GM23338 (cell line): ENCODE results near the gene EFNA4. TPM values are rescaled to one million over a fixed set of nuclear protein-coding genes. Genes with fewer than 3 reads are reported as not detected.
A peak's percentile ranks its signal among the peaks of the same experiment; 100 is the strongest.

Source experiments
- ATAC-seq: fragments of 200-7000 bp; cut with Tn5 transposase; 3 replicates; pipeline ENCODE4 v1.9.1; 2020
- DNase-seq: peaks from one replicate; pipeline ENCODE4 v3.0.0-alpha.2; 2015; ENCODE audit warnings: low spot score
- H2AFZ ChIP-seq: fragments of 200-600 bp; sonication (generic); 2 replicates; pipeline ENCODE4 v1.8.0; 2016; ENCODE audit warnings: antibody characterized with exemption, mild to moderate bottlenecking, moderate library complexity
- H3F3A ChIP-seq: fragments of 200-600 bp; sonication (generic); replicated peaks from 2 replicates; pipeline ENCODE4 v1.8.0; 2017; ENCODE audit warnings: antibody characterized with exemption, mixed run types, low read depth
- H3K27ac ChIP-seq: fragments of 200-600 bp; sonication (generic); 2 replicates; pipeline ENCODE4 v1.6.1; 2016; ENCODE audit warnings: low read depth
- H3K27me3 ChIP-seq: fragments of 200-600 bp; sonication (generic); 2 replicates; pipeline ENCODE4 v1.8.0; 2016; ENCODE audit warnings: mild to moderate bottlenecking, mixed run types, moderate library complexity; ENCODE audit not compliant: insufficient read depth
- H3K36me3 ChIP-seq: fragments of 200-600 bp; sonication (generic); 2 replicates; pipeline ENCODE4 v1.8.0; 2016; ENCODE audit warnings: mild to moderate bottlenecking; ENCODE audit not compliant: insufficient read depth
- H3K4me1 ChIP-seq: fragments of 200-600 bp; sonication (generic); 2 replicates; pipeline ENCODE4 v1.8.0; 2016; ENCODE audit warnings: mild to moderate bottlenecking, moderate library complexity; ENCODE audit not compliant: insufficient read depth
- H3K4me2 ChIP-seq: fragments of 200-600 bp; sonication (generic); 2 replicates; pipeline ENCODE4 v1.7.1; 2017; ENCODE audit warnings: mixed run types
- H3K4me3 ChIP-seq: fragments of 200-600 bp; sonication (generic); 2 replicates; pipeline ENCODE4 v1.6.1; 2016; ENCODE audit warnings: mixed run types
- H3K79me2 ChIP-seq: fragments of 200-600 bp; sonication (generic); replicated peaks from 2 replicates; pipeline ENCODE4 v1.8.0; 2017; ENCODE audit warnings: mild to moderate bottlenecking; ENCODE audit not compliant: insufficient read depth
- H3K9me2 ChIP-seq: fragments of 200-600 bp; sonication (generic); 2 replicates; pipeline ENCODE4 v1.8.0; 2017; ENCODE audit not compliant: insufficient read depth
- H4K20me1 ChIP-seq: fragments of 200-600 bp; sonication (generic); replicated peaks from 2 replicates; pipeline ENCODE4 v1.8.0; 2017; ENCODE audit warnings: mild to moderate bottlenecking; ENCODE audit not compliant: insufficient read depth
- H3K27ac Mint-ChIP-seq: 2 replicates; pipeline ENCODE4 v1.8.0; 2020; ENCODE audit warnings: inconsistent platforms, mild to moderate bottlenecking, moderate library complexity, mixed read lengths
- H3K27me3 Mint-ChIP-seq: 3 replicates; pipeline ENCODE4 v1.8.0; 2022; ENCODE audit warnings: low read depth, mild to moderate bottlenecking, moderate library complexity, mixed read lengths, inconsistent platforms; ENCODE audit not compliant: insufficient read depth, poor library complexity
- H3K36me3 Mint-ChIP-seq: 3 replicates; pipeline ENCODE4 v1.8.0; 2021; ENCODE audit warnings: low read depth, mild to moderate bottlenecking, inconsistent platforms, moderate library complexity, mixed read lengths
- H3K4me1 Mint-ChIP-seq: 3 replicates; pipeline ENCODE4 v1.8.0; 2020; ENCODE audit warnings: mild to moderate bottlenecking, inconsistent platforms, mixed read lengths
- H3K4me3 Mint-ChIP-seq: 3 replicates; pipeline ENCODE4 v1.8.0; 2021; ENCODE audit warnings: moderate library complexity, mild to moderate bottlenecking, inconsistent platforms, mixed read lengths
- H3K9me3 Mint-ChIP-seq: 3 replicates; pipeline ENCODE4 v1.8.0; 2020; ENCODE audit warnings: moderate library complexity, mild to moderate bottlenecking, inconsistent platforms, mixed read lengths
- CREB1 ChIP-seq: fragments of 250-450 bp; sonication (Bioruptor Pico); IDR thresholded peaks from 2 replicates; pipeline ENCODE4 v1.5.0; 2020; ENCODE audit warnings: low read depth, mild to moderate bottlenecking, moderate library complexity
- CTCF ChIP-seq, 2 experiments: fragments of 200-600 bp in 1 of 2; sonication (generic) in 1 of 2; conservative IDR thresholded peaks; 2 replicates each; pipeline versions ENCODE4 v1.5.1 to v1.6.1; 2016 to 2017; ENCODE audit warnings: antibody characterized with exemption in 2 of 2, low read depth in 2 of 2, mild to moderate bottlenecking in 2 of 2, moderate library complexity in 1 of 2
- EZH2 ChIP-seq: fragments of 200-600 bp; sonication (generic); IDR thresholded peaks from one replicate; pipeline ENCODE4 v1.8.0; 2017; ENCODE audit warnings: antibody characterized with exemption, mild to moderate bottlenecking, low read depth; ENCODE audit not compliant: unreplicated experiment
- EZH2phosphoT487 ChIP-seq: fragments of 200-600 bp; sonication (generic); IDR thresholded peaks from one replicate; pipeline ENCODE4 v1.8.1; 2018; ENCODE audit warnings: antibody characterized with exemption; ENCODE audit not compliant: unreplicated experiment
- POLR2AphosphoS5 ChIP-seq: IDR thresholded peaks from 2 replicates; pipeline ENCODE4 v1.6.1; 2016; ENCODE audit warnings: antibody characterized with exemption, low read depth
- ZNF114 ChIP-seq: fragments of 250-450 bp; sonication (Bioruptor Pico); IDR thresholded peaks from 2 replicates; pipeline ENCODE4 v1.5.0; 2020; ENCODE audit warnings: mild to moderate bottlenecking, moderate library complexity
- ZNF331 ChIP-seq: fragments of 250-450 bp; sonication (Bioruptor Pico); IDR thresholded peaks from 2 replicates; pipeline ENCODE4 v1.5.0; 2020; ENCODE audit warnings: low read depth, mild to moderate bottlenecking, moderate library complexity
- ZNF462 ChIP-seq: fragments of 250-450 bp; sonication (Bioruptor Pico); IDR thresholded peaks from 2 replicates; pipeline ENCODE4 v1.5.0; 2020; ENCODE audit warnings: mild to moderate bottlenecking, moderate library complexity
- polyA plus RNA-seq: library from polyadenylated mRNA; unstranded; fragments of >200 nt; fragmentation: Nextera tagmentation; extraction: Ambion mirVana; gene quantifications from 2 replicates; pipeline ENCODE4 v1.2.1, GENCODE V29; 2016
- total RNA-seq: library from RNA; depleted of rRNA; stranded (reverse); fragments of >200 nt; shearing (Covaris generic); gene quantifications from 2 replicates; pipeline ENCODE4 v1.2.3, GENCODE V29; 2014
- TF ChIP-seq, protein P1 (sequence below): IDR thresholded peaks from 2 replicates; pipeline ENCODE4 v1.6.1; 2016; ENCODE audit warnings: antibody characterized with exemption

EFNA4 gene
- total and polyA plus RNA-seq, 2 experiments from 2014 or later = 11.1 to 22.9 TPM

DNA sequence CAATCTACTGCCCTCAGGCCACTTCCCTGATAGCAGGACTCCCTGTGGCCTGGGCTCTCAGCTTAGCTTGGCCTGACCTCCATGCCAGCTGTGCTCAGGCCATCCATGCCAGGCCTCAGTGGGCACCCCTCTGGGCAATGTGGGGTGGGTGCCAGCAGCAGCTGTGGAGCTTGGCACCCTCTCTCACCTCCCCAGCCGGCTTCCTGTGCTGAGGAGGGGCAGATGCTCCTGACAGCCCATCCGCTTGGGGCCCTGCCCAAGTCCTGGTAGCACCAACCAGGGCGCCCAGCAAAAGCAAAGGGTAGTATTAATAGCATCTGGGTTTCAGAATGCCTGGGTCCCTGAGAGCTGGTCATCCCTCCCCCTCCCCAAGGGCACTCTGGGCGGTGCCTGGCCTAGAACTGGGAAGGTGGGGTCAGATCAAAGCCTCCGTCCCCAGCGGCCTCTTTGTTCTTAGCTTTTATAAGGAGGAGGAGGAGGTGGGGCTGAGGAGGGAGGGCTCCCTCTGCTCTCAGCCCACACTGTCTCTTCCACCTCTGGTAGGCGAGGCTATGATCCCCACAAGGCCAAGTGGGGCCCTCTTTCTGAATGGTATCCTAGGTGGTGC lies 6.1 kb downstream of the EFNA4 start:
- H3K4me2 ChIP-seq = peak overlapping the region; percentile 100
- H3K4me1 ChIP-seq = peaks cover 26% of the 10 kb centered on the region
- H2AFZ ChIP-seq = no peak overlapping the region
- Mint-ChIP-seq H3K4me1 (peaks cover 46% of the 10 kb centered on the region), H3K4me3 (peak overlapping the region; percentile 71; the same call in 2 of the 3 replicates), H3K27me3 (peaks cover 23% of the 10 kb centered on the region), H3K27ac (no peak overlapping the region), H3K9me3 (no peaks in the 10 kb centered on the region), H3K36me3 (peaks cover 26% of the 10 kb centered on the region)
- ATAC-seq = peak; percentile 10
- no peaks in the 10 kb centered on the region for H3K9me2 ChIP-seq
- no peaks in the 10 kb centered on the region for H3K36me3 ChIP-seq
- H4K20me1 ChIP-seq = peaks cover 18% of the 10 kb centered on the region
- H3K27ac ChIP-seq = no peak overlapping the region
- peak; percentile 76 for DNase-seq
- peaks cover 8% of the 10 kb centered on the region for H3K79me2 ChIP-seq
- H3K27me3 ChIP-seq = peaks cover 25% of the 10 kb centered on the region
- TF ChIP-seq POLR2AphosphoS5 = peak; percentile 32; the same call in 1 of the 2 replicates
- TF ChIP-seq, protein P1, sequence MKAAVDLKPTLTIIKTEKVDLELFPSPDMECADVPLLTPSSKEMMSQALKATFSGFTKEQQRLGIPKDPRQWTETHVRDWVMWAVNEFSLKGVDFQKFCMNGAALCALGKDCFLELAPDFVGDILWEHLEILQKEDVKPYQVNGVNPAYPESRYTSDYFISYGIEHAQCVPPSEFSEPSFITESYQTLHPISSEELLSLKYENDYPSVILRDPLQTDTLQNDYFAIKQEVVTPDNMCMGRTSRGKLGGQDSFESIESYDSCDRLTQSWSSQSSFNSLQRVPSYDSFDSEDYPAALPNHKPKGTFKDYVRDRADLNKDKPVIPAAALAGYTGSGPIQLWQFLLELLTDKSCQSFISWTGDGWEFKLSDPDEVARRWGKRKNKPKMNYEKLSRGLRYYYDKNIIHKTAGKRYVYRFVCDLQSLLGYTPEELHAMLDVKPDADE = no peak
- H3K4me3 ChIP-seq = peak overlapping the region; percentile 66
- peaks cover 23% of the 10 kb centered on the region for H3F3A ChIP-seq

DNA sequence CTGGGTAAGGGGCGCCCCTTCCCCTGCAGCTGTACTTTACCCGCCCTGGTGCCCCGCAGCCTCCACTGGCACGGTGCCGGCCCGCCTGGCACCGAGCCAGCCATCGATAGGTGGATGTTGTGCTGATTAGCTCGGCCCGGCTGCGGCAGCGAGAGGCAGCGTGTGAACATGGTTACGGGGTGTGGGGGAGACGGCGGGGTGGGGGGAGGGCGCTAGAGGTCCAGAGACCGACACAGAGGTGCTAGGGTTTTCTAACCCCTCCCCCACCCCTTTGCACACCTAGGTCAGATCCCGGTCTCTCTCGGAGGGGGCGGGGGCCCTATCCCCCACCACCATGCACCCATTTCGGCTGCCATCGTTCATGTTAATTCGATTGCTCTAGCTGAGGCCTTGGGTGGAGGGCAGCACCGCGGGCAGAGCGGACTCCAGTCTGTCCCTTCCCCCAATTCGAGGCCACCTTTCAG lies 6.7 kb downstream of the EFNA4 start:
- DNase-seq (peak; percentile 38), ATAC-seq (peak; percentile 3)
- Mint-ChIP-seq H3K4me1 (peaks cover 41% of the 10 kb centered on the region), H3K36me3 (peaks cover 26% of the 10 kb centered on the region), H3K4me3 (peak overlapping the region; percentile 71), H3K27ac (no peak overlapping the region), H3K9me3 (no peaks in the 10 kb centered on the region), H3K27me3 (peaks cover 23% of the 10 kb centered on the region)
- Histone ChIP-seq H3K36me3 (no peaks in the 10 kb centered on the region), H3K4me2 (peak overlapping the region; percentile 100), H3K27me3 (peaks cover 30% of the 10 kb centered on the region), H3K4me3 (peak overlapping the region; percentile 66), H3F3A (peaks cover 19% of the 10 kb centered on the region), H3K79me2 (peaks cover 2% of the 10 kb centered on the region; the same call in 1 of the 2 replicates), H4K20me1 (peaks cover 12% of the 10 kb centered on the region), H3K9me2 (no peaks in the 10 kb centered on the region), H2AFZ (no peak overlapping the region), H3K4me1 (peaks cover 21% of the 10 kb centered on the region), H3K27ac (no peak overlapping the region)
- TF ChIP-seq ZNF331 (CRISPR knock-in tag) = no peak
- TF ChIP-seq EZH2 = no peak
- no peak for TF ChIP-seq CTCF (conservative IDR thresholded peaks at IDR 0.05; ENCODE audit: low read depth in 2 of 2)
- TF ChIP-seq POLR2AphosphoS5 = no peak
- no peak for TF ChIP-seq EZH2phosphoT487
- TF ChIP-seq ZNF114 = no peak
- TF ChIP-seq, protein P1 = no peak
- TF ChIP-seq ZNF462 = no peak
- no peak for TF ChIP-seq CREB1 (CRISPR knock-in tag)
